IMR-90 (cell line): Measurements from ENCODE around the gene ARHGEF10L. TPM values are rescaled to one million over a fixed set of nuclear protein-coding genes. Genes with fewer than 3 reads are reported as not detected.

Experiments used
- ATAC-seq: fragments of 200-7000 bp; cut with Tn5 transposase; 2 replicates; pipeline ENCODE4 v1.9.1; 2020; ENCODE audit warnings: low read depth, mild to moderate bottlenecking, moderate library complexity
- BruUV-seq: library from RNA; stranded (reverse); fragments of 400-500 nt; replicated peaks from 2 replicates; lab custom pipeline; 2021; lab: Mats Ljungman, UMichigan
- CTCF ChIA-PET: fragments of 300-600 bp; formaldehyde crosslinking; extraction: SDS; loops from one replicate; lab custom pipeline; 2021; ENCODE audit warnings: antibody characterized with exemption; lab: Yijun Ruan, JAX
- POLR2A ChIA-PET: fragments of 300-600 bp; sonication (Branson Sonifier 250); formaldehyde crosslinking; loops from one replicate; lab custom pipeline; 2022; ENCODE audit warnings: antibody characterized with exemption; ENCODE audit not compliant: unreplicated experiment; lab: Charles Lee
- DNase-seq: peaks from one replicate; pipeline ENCODE4 v3.0.0; 2013
- H2AFZ ChIP-seq: replicated peaks from 2 replicates; pipeline ENCODE3; 2013; ENCODE audit warnings: low read length, mild to moderate bottlenecking; ENCODE audit not compliant: poor library complexity
- H2AK5ac ChIP-seq: 2 replicates; pipeline ENCODE4 v1.6.1; 2013; ENCODE audit warnings: low read depth, low read length, inconsistent platforms
- H2AK9ac ChIP-seq: replicated peaks from 2 replicates; pipeline ENCODE3; 2013; ENCODE audit warnings: mild to moderate bottlenecking, low read depth, low read length, moderate library complexity; ENCODE audit not compliant: poor library complexity
- H2BK120ac ChIP-seq: 2 replicates; pipeline ENCODE4 v1.6.1; 2013; ENCODE audit warnings: low read depth, low read length, inconsistent platforms
- H2BK15ac ChIP-seq: 3 replicates; pipeline ENCODE4 v1.6.1; 2013; ENCODE audit warnings: low read depth, low read length, inconsistent platforms
- H2BK20ac ChIP-seq: 2 replicates; pipeline ENCODE4 v1.6.1; 2013; ENCODE audit warnings: low read depth, mild to moderate bottlenecking, inconsistent platforms, low read length, moderate library complexity
- H2BK5ac ChIP-seq: 2 replicates; pipeline ENCODE4 v1.6.1; 2013; ENCODE audit warnings: mild to moderate bottlenecking, low read depth, low read length, inconsistent platforms; ENCODE audit not compliant: poor library complexity, severe bottlenecking
- H3K14ac ChIP-seq: replicated peaks from 2 replicates; pipeline ENCODE4 v1.6.1; 2013; ENCODE audit warnings: low read depth, low read length, inconsistent platforms
- H3K18ac ChIP-seq: 2 replicates; pipeline ENCODE4 v1.6.1; 2013; ENCODE audit warnings: low read depth, low read length, control low read depth
- H3K23ac ChIP-seq: 2 replicates; pipeline ENCODE4 v1.6.1; 2013; ENCODE audit warnings: low read depth, low read length, inconsistent platforms
- H3K27ac ChIP-seq: 2 replicates; pipeline ENCODE4 v1.5.1; 2013; ENCODE audit warnings: mild to moderate bottlenecking, control low read depth, low read length; ENCODE audit not compliant: insufficient read depth
- H3K27me3 ChIP-seq: 2 replicates; pipeline ENCODE4 v1.6.1; 2013; ENCODE audit warnings: low read length; ENCODE audit not compliant: control insufficient read depth, insufficient read depth
- H3K36me3 ChIP-seq: 2 replicates; pipeline ENCODE4 v1.6.1; 2013; ENCODE audit warnings: low read length, mixed read lengths; ENCODE audit not compliant: control insufficient read depth, insufficient read depth
- H3K4ac ChIP-seq: 2 replicates; pipeline ENCODE4 v1.6.1; 2013; ENCODE audit warnings: low read depth, low read length, inconsistent platforms
- H3K4me1 ChIP-seq: 2 replicates; pipeline ENCODE4 v1.6.1; 2013; ENCODE audit warnings: low read length, mixed read lengths; ENCODE audit not compliant: control insufficient read depth, insufficient read depth
- H3K4me2 ChIP-seq: 2 replicates; pipeline ENCODE4 v1.6.1; 2013; ENCODE audit warnings: low read depth, mild to moderate bottlenecking, control low read depth, low read length, moderate library complexity
- H3K4me3 ChIP-seq: 2 replicates; pipeline ENCODE4 v1.5.1; 2013; ENCODE audit warnings: low read depth, mild to moderate bottlenecking, control low read depth, low read length, moderate library complexity; ENCODE audit not compliant: insufficient read depth
- H3K56ac ChIP-seq: 2 replicates; pipeline ENCODE4 v1.6.1; 2013; ENCODE audit warnings: low read length, inconsistent platforms; ENCODE audit not compliant: insufficient read depth; ENCODE audit errors: extremely low read depth
- H3K79me1 ChIP-seq, 2 experiments: 2 replicates each; pipeline ENCODE4 v1.6.1; 2013; ENCODE audit warnings: low read length in 2 of 2, inconsistent platforms in 1 of 2, low read depth in 1 of 2
- H3K9ac ChIP-seq: 2 replicates; pipeline ENCODE4 v1.6.1; 2013; ENCODE audit warnings: low read depth, low read length, control low read depth
- H3K9me1 ChIP-seq: 2 replicates; pipeline ENCODE4 v1.6.1; 2013; ENCODE audit warnings: low read length, inconsistent platforms; ENCODE audit not compliant: insufficient read depth
- H3K9me3 ChIP-seq: 2 replicates; pipeline ENCODE4 v1.6.1; 2013; ENCODE audit warnings: low read length; ENCODE audit not compliant: control insufficient read depth, insufficient read depth
- H4K20me1 ChIP-seq: 2 replicates; pipeline ENCODE4 v1.6.1; 2013; ENCODE audit warnings: low read length, inconsistent platforms; ENCODE audit not compliant: insufficient read depth
- H4K5ac ChIP-seq: 2 replicates; pipeline ENCODE4 v1.6.1; 2013; ENCODE audit warnings: mild to moderate bottlenecking, low read depth, low read length, control low read depth
- H4K8ac ChIP-seq, 2 experiments: 2 replicates each; pipeline ENCODE4 v1.6.1; 2013; ENCODE audit warnings: low read depth in 2 of 2, low read length in 2 of 2, control low read depth in 1 of 2, inconsistent platforms in 1 of 2
- H4K91ac ChIP-seq: 2 replicates; pipeline ENCODE4 v1.6.1; 2013; ENCODE audit warnings: low read depth, low read length, inconsistent platforms; ENCODE audit not compliant: insufficient read depth
- CEBPB ChIP-seq: IDR thresholded peaks from 2 replicates; pipeline ENCODE4 v1.6.1; 2012; ENCODE audit warnings: low read depth, low read length, improper control_type of control experiment
- MAFK ChIP-seq: IDR thresholded peaks from 2 replicates; pipeline ENCODE4 v1.6.1; 2012; ENCODE audit warnings: low read depth, low read length, improper control_type of control experiment
- MXI1 ChIP-seq: IDR thresholded peaks from 2 replicates; pipeline ENCODE4 v1.6.1; 2012; ENCODE audit warnings: low read depth, mild to moderate bottlenecking, low read length, moderate library complexity, borderline replicate concordance
- RCOR1 ChIP-seq: IDR thresholded peaks from 2 replicates; pipeline ENCODE4 v1.6.1; 2012; ENCODE audit warnings: mild to moderate bottlenecking, low read length, improper control_type of control experiment; ENCODE audit not compliant: insufficient replicate concordance
- WGBS, 2 experiments: methylation state at CpG; one replicate each; pipeline versions ENCODE4 v1.1.5 to v1.1.7; 2013; ENCODE audit warnings: missing lambda C conversion rate in 2 of 2; ENCODE audit not compliant: insufficient read length in 1 of 2; ENCODE audit errors: extremely low coverage in 2 of 2; 5-methylcytosine and 5-hydroxymethylcytosine counted together
- dilution Hi-C: fragments of 300-500 bp; cut with HindIII; formaldehyde crosslinking; loops from one replicate; pipeline ENCODE4 v1.14.3; 2018; ENCODE audit warnings: low sequenced_read_pairs; ENCODE audit not compliant: unreplicated experiment
- in situ Hi-C: fragments of 300-500 bp; cut with MboI; formaldehyde crosslinking; loops from 3 replicates; pipeline ENCODE4 v1.14.3; 2019; ENCODE audit warnings: low sequenced_read_pairs, inconsistent platforms, mixed read lengths
- intact Hi-C: fragments of 100-400 bp; cut with micrococcal nuclease; formaldehyde crosslinking; loops from 2 replicates; pipeline ENCODE4 v1.10.0; 2022
- polyA plus RNA-seq, 3 experiments: library from polyadenylated mRNA; depleted of rRNA; stranded (reverse); fragments of >200 nt; gene quantifications; 2 replicates each; pipeline ENCODE4 v1.2.3, GENCODE V29; 2012; ENCODE audit warnings: low replicate concordance in 1 of 3
- total RNA-seq: library from RNA; depleted of rRNA; stranded (reverse); fragments of >200 nt; gene quantifications from 2 replicates; pipeline ENCODE4 v1.2.3, GENCODE V29; 2012
- TF ChIP-seq, protein P1 (sequence below): conservative IDR thresholded peaks from 2 replicates; pipeline ENCODE4 v1.5.1; 2012; ENCODE audit warnings: mild to moderate bottlenecking, low read depth, low read length, improper control_type of control experiment

The ARHGEF10L gene
- total and polyA plus RNA-seq, 2 of the 4 experiments (the other 2 are of a cell fraction): 4.8 to 12.4 TPM

DNA sequence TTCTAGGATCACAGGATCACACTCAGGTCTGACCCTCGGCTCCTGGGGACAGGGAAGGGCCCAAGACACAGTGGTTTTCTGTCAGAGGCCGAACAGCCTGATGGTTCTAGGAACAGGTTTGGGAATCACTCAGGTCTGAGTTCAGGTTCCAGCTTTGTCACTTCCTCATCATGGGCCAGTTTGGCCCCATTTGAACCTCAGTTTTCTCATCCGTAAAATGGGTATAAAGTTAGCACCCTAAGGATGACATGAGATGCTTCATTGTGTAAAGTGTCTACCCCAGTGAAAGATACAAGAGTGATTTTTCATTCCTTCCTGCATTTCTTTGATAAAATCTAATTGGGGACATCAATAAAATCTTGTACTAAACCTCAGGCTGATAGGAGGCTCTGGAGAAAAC is 204.4 kb downstream of the ARHGEF10L start:
- H3K4me1 ChIP-seq: no peaks in the 10 kb centered on the region
- no peak overlapping the region for H2BK15ac ChIP-seq
- WGBS, 2 experiments: no CpG with 5 or more reads among the region's 3 CpGs
- H4K91ac ChIP-seq: no peak overlapping the region
- no peak overlapping the region for H3K14ac ChIP-seq
- no peak overlapping the region for H2BK120ac ChIP-seq
- dilution Hi-C loops (no loop called here), intact Hi-C loops (no loop called here), in situ Hi-C loops (no loop called here)
- H3K9ac ChIP-seq: no peak overlapping the region
- no peak overlapping the region for H2AK9ac ChIP-seq
- no peak for DNase-seq
- H4K20me1 ChIP-seq: no peaks in the 10 kb centered on the region
- no peak for TF ChIP-seq MXI1
- TF ChIP-seq, protein P1, sequence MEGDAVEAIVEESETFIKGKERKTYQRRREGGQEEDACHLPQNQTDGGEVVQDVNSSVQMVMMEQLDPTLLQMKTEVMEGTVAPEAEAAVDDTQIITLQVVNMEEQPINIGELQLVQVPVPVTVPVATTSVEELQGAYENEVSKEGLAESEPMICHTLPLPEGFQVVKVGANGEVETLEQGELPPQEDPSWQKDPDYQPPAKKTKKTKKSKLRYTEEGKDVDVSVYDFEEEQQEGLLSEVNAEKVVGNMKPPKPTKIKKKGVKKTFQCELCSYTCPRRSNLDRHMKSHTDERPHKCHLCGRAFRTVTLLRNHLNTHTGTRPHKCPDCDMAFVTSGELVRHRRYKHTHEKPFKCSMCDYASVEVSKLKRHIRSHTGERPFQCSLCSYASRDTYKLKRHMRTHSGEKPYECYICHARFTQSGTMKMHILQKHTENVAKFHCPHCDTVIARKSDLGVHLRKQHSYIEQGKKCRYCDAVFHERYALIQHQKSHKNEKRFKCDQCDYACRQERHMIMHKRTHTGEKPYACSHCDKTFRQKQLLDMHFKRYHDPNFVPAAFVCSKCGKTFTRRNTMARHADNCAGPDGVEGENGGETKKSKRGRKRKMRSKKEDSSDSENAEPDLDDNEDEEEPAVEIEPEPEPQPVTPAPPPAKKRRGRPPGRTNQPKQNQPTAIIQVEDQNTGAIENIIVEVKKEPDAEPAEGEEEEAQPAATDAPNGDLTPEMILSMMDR: no peak
- TF ChIP-seq MAFK: no peak
- TF ChIP-seq RCOR1: no peak
- TF ChIP-seq CEBPB: no peak
- H3K9me3 ChIP-seq: no peaks in the 10 kb centered on the region
- H4K5ac ChIP-seq: no peak overlapping the region
- no peaks in the 10 kb centered on the region for H3K9me1 ChIP-seq
- no peak overlapping the region for H3K56ac ChIP-seq
- H2AK5ac ChIP-seq: no peak overlapping the region
- POLR2A ChIA-PET: no interaction called here
- no peaks in the 10 kb centered on the region for H3K36me3 ChIP-seq
- H3K79me1 ChIP-seq: no peaks in the 10 kb centered on the region
- H3K27me3 ChIP-seq: peaks cover 22% of the 10 kb centered on the region; the same call in 1 of the 2 replicates
- H3K4me2 ChIP-seq: no peak overlapping the region
- no peak overlapping the region for H3K23ac ChIP-seq
- H2BK5ac ChIP-seq: no peak overlapping the region
- H3K18ac ChIP-seq: no peak overlapping the region
- ATAC-seq: no peak
- H3K4me3 ChIP-seq: no peak overlapping the region
- H3K4ac ChIP-seq: no peak overlapping the region
- CTCF ChIA-PET: no interaction called here
- H2AFZ ChIP-seq: no peak overlapping the region
- no TSS peak for BruUV-seq
- no peak overlapping the region for H2BK20ac ChIP-seq
- H4K8ac ChIP-seq: no peak overlapping the region
- H3K27ac ChIP-seq: no peak overlapping the region
